ENCODE measurements around the gene EPHA5. TPM values are rescaled to one million over a fixed set of nuclear protein-coding genes. Genes with fewer than 3 reads are reported as not detected.

EPHA5 gene
- total RNA-seq, 1 experiment from 2014 or later, result not detected

- BruUV-seq (replicated peaks), result no TSS peak
- H3K27ac ChIP-seq (ENCODE audit: low read depth, low read length), result no peak overlapping the region
- no peak for DNase-seq (ENCODE audit: low read depth, low spot score)
- no peak overlapping the region for H3K4me2 ChIP-seq (ENCODE audit: low read length)
- H3K36me3 ChIP-seq (ENCODE audit: control insufficient read depth in 1 of 2, insufficient read depth in 2 of 2, low read length in 2 of 2), result no peaks in the 10 kb centered on the region
- no peak overlapping the region for H3K9ac ChIP-seq (ENCODE audit: low read length)
- no peaks in the 10 kb centered on the region for H3K27me3 ChIP-seq (ENCODE audit: insufficient read depth, low read length)
- H2AFZ ChIP-seq (ENCODE audit: low read depth, low read length, poor library complexity, severe bottlenecking), result no peak overlapping the region
- no peak for TF ChIP-seq EZH2 (IDR thresholded peaks at IDR 0.05)
- TF ChIP-seq ELF1 (IDR thresholded peaks at IDR 0.05; ENCODE audit: borderline replicate concordance, low read depth), result no peak
- no peak for TF ChIP-seq SP1 (IDR thresholded peaks at IDR 0.05; ENCODE audit: low read depth)
- no peak for TF ChIP-seq ZBTB33 (IDR thresholded peaks at IDR 0.05; ENCODE audit: extremely low read depth, insufficient replicate concordance, low read length)
- no peak for TF ChIP-seq ZFX (IDR thresholded peaks at IDR 0.05)
- TF ChIP-seq TCF7L2 (IDR thresholded peaks at IDR 0.05; ENCODE audit: borderline replicate concordance, extremely low read depth, insufficient read depth, insufficient read length), result no peak
- TF ChIP-seq SIN3A (IDR thresholded peaks at IDR 0.05; ENCODE audit: low read depth), result no peak
- TF ChIP-seq CEBPB (IDR thresholded peaks at IDR 0.05; ENCODE audit: low read depth), result no peak
- peaks cover 12 to 30% of the 10 kb centered on the region in 2 experiments; a peak in 2 of 4 replicates for H3K9me3 ChIP-seq (ENCODE audit: control insufficient read depth in 1 of 2, insufficient read depth in 1 of 2, low read depth in 1 of 2, low read length in 2 of 2)
- H3K4me3 ChIP-seq (replicated peaks in 1 of 2; ENCODE audit: low read depth in 1 of 2, low read length in 2 of 2), result no peak overlapping the region
- no peaks in the 10 kb centered on the region for H3K79me2 ChIP-seq (ENCODE audit: insufficient read depth, low read length)
- no peaks in the 10 kb centered on the region for H3K9me2 ChIP-seq (ENCODE audit: insufficient read depth)
- H3K4me1 ChIP-seq (ENCODE audit: control insufficient read depth in 1 of 2, insufficient read depth in 2 of 2, low read length in 2 of 2), result no peaks in the 10 kb centered on the region
- ATAC-seq, result no peak
- ChIA-PET CTCF (no interaction called here), RAD21 (ENCODE audit: low non-redundant PET in 1 of 2, low total read pairs in 2 of 2, uncharacterized antibody in 2 of 2, unreplicated experiment in 2 of 2) (no interaction called here), POLR2A (no interaction called here)
- H4K20me1 ChIP-seq (ENCODE audit: insufficient read depth), result no peaks in the 10 kb centered on the region
- intact Hi-C loops (cut with micrococcal nuclease), result no loop called here
Observed at GRCh38 chr4:65401083-65401482, 269.2 kb downstream of the EPHA5 start.

- H3K27me3 ChIP-seq (ENCODE audit: insufficient read depth, low read length), result no peaks in the 10 kb centered on the region
- TF ChIP-seq REST (IDR thresholded peaks at IDR 0.05; ENCODE audit: low read depth) (no peak), MAX (IDR thresholded peaks at IDR 0.05) (no peak), ZNF274 (IDR thresholded peaks at IDR 0.05; ENCODE audit: low read depth, low read length) (no peak), ELF1 (IDR thresholded peaks at IDR 0.05; ENCODE audit: borderline replicate concordance, low read depth) (no peak), ZFX (IDR thresholded peaks at IDR 0.05) (no peak), FOSL1 (IDR thresholded peaks at IDR 0.05; ENCODE audit: low read depth) (no peak), JUND (IDR thresholded peaks at IDR 0.05) (no peak), CBX3 (IDR thresholded peaks at IDR 0.05; ENCODE audit: low read depth) (no peak), YY1 (IDR thresholded peaks at IDR 0.05; ENCODE audit: extremely low read depth, insufficient replicate concordance, low read depth, low read length) (no peak)
Observed at GRCh38 chr4:65399084-65399483, 271.2 kb downstream of the EPHA5 start.

More at GRCh38 chr4:65399084-65399483, 271.2 kb downstream of the EPHA5 start:
- ChIA-PET POLR2A (no interaction called here), RAD21 (ENCODE audit: low non-redundant PET in 1 of 2, low total read pairs in 2 of 2, uncharacterized antibody in 2 of 2, unreplicated experiment in 2 of 2) (no interaction called here), CTCF (no interaction called here)
- Histone ChIP-seq H3K4me3 (replicated peaks in 1 of 2; ENCODE audit: low read depth in 1 of 2, low read length in 2 of 2) (no peak overlapping the region), H3K79me2 (ENCODE audit: insufficient read depth, low read length) (no peaks in the 10 kb centered on the region), H4K20me1 (ENCODE audit: insufficient read depth) (no peaks in the 10 kb centered on the region), H3K9me2 (ENCODE audit: insufficient read depth) (no peaks in the 10 kb centered on the region), H3K36me3 (ENCODE audit: control insufficient read depth in 1 of 2, insufficient read depth in 2 of 2, low read length in 2 of 2) (no peaks in the 10 kb centered on the region), H3K9ac (ENCODE audit: low read length) (no peak overlapping the region), H3K27ac (ENCODE audit: low read depth, low read length) (no peak overlapping the region), H3K4me1 (ENCODE audit: control insufficient read depth in 1 of 2, insufficient read depth in 2 of 2, low read length in 2 of 2) (no peaks in the 10 kb centered on the region), H2AFZ (ENCODE audit: low read depth, low read length, poor library complexity, severe bottlenecking) (no peak overlapping the region), H3K4me2 (ENCODE audit: low read length) (no peak overlapping the region), H3K9me3 (ENCODE audit: control insufficient read depth in 1 of 2, insufficient read depth in 1 of 2, low read depth in 1 of 2, low read length in 2 of 2) (peaks cover 14 to 27% of the 10 kb centered on the region in 2 experiments; a peak in 2 of 4 replicates)
- ATAC-seq (no peak), DNase-seq (ENCODE audit: low read depth, low spot score) (no peak)
- intact Hi-C loops (cut with micrococcal nuclease), result no loop called here
- no TSS peak for BruUV-seq (replicated peaks)

Measured in HCT116 (cell line).